Fibroblast of lung (primary cell): ENCODE data around the gene KLHL36. TPM values are rescaled to one million over a fixed set of nuclear protein-coding genes. Genes with fewer than 3 reads are reported as not detected.

Experiments
- DNase-seq, 2 donors: peaks; one replicate each; pipeline versions ENCODE4 v3.0.0 to v3.0.0-alpha.2; 2010; ENCODE audit warnings: low read depth in 2 of 2
- H2AFZ ChIP-seq: 2 replicates; pipeline ENCODE4 v1.5.1; 2012; ENCODE audit warnings: low read length, control low read depth, inconsistent platforms
- H3K27ac ChIP-seq: 2 replicates; pipeline ENCODE4 v1.5.1; 2011; ENCODE audit warnings: low read length, control low read depth; ENCODE audit not compliant: insufficient read depth
- H3K27me3 ChIP-seq: 2 replicates; pipeline ENCODE4 v1.5.1; 2011; ENCODE audit warnings: mild to moderate bottlenecking, low read length; ENCODE audit not compliant: control insufficient read depth, insufficient read depth
- H3K36me3 ChIP-seq: 2 replicates; pipeline ENCODE4 v1.5.1; 2011; ENCODE audit warnings: low read length; ENCODE audit not compliant: control insufficient read depth, insufficient read depth
- H3K4me1 ChIP-seq: 2 replicates; pipeline ENCODE4 v1.5.1; 2011; ENCODE audit warnings: low read length; ENCODE audit not compliant: control insufficient read depth, insufficient read depth; ENCODE audit errors: extremely low read depth
- H3K4me2 ChIP-seq: 2 replicates; pipeline ENCODE4 v1.5.1; 2011; ENCODE audit warnings: low read length, control low read depth; ENCODE audit not compliant: insufficient read depth; ENCODE audit errors: extremely low read depth
- H3K4me3 ChIP-seq, 4 experiments: fragments of 200-600 bp in 1 of 4; sonication (generic) in 1 of 4; replicated peaks in 1 of 4; 2 replicates each; pipeline ENCODE4 v1.5.1; 2011 to 2016; ENCODE audit warnings: low read length in 4 of 4, low read depth in 3 of 4, mild to moderate bottlenecking in 3 of 4, control low read depth in 2 of 4, inconsistent platforms in 1 of 4, mixed read lengths in 1 of 4; ENCODE audit not compliant: insufficient read depth in 1 of 4; ENCODE audit errors: control extremely low read depth in 1 of 4
- H3K79me2 ChIP-seq: 2 replicates; pipeline ENCODE4 v1.5.1; 2012; ENCODE audit warnings: mild to moderate bottlenecking, low read length, inconsistent platforms; ENCODE audit not compliant: control insufficient read depth, insufficient read depth
- H3K9ac ChIP-seq: 2 replicates; pipeline ENCODE4 v1.5.1; 2011; ENCODE audit warnings: mild to moderate bottlenecking, low read length, control low read depth; ENCODE audit not compliant: insufficient read depth
- H3K9me3 ChIP-seq: 2 replicates; pipeline ENCODE4 v1.5.1; 2012; ENCODE audit warnings: low read depth, low read length; ENCODE audit not compliant: control insufficient read depth, insufficient read depth
- H4K20me1 ChIP-seq: 2 replicates; pipeline ENCODE4 v1.5.1; 2011; ENCODE audit warnings: low read length; ENCODE audit not compliant: control insufficient read depth, insufficient read depth; ENCODE audit errors: extremely low read depth
- CTCF ChIP-seq, 2 donors: IDR thresholded peaks in 1 of 2; conservative IDR thresholded peaks in 1 of 2; 1 replicate in 1 of 2; 2 replicates in 1 of 2; pipeline ENCODE4 v1.5.1; 2011 to 2012; ENCODE audit warnings: low read length in 2 of 2, control low read depth in 1 of 2, inconsistent platforms in 1 of 2, low read depth in 1 of 2, mild to moderate bottlenecking in 1 of 2
- EZH2 ChIP-seq: IDR thresholded peaks from 2 replicates; pipeline ENCODE4 v1.5.1; 2012; ENCODE audit warnings: low read length, control low read depth, mild to moderate bottlenecking; ENCODE audit errors: missing control alignments
- polyA plus RNA-seq, 2 donors: library from polyadenylated mRNA; depleted of rRNA in 1 of 2; stranded (reverse) in 1 of 2; unstranded in 1 of 2; fragments of >200 nt; gene quantifications; 2 replicates each; pipeline ENCODE4 v1.2.1, GENCODE V29; 2011 to 2012; ENCODE audit warnings: missing spikeins in 1 of 2
- total RNA-seq: library from RNA; depleted of rRNA; stranded (reverse); fragments of >200 nt; gene quantifications from 2 replicates; pipeline ENCODE4 v1.2.1, GENCODE V29; 2014

Gene KLHL36
- total and polyA plus RNA-seq, 2 donors (not counting 1 experiment from before 2014, with no cell fraction given), result 29.7 to 83.1 TPM

DNA sequence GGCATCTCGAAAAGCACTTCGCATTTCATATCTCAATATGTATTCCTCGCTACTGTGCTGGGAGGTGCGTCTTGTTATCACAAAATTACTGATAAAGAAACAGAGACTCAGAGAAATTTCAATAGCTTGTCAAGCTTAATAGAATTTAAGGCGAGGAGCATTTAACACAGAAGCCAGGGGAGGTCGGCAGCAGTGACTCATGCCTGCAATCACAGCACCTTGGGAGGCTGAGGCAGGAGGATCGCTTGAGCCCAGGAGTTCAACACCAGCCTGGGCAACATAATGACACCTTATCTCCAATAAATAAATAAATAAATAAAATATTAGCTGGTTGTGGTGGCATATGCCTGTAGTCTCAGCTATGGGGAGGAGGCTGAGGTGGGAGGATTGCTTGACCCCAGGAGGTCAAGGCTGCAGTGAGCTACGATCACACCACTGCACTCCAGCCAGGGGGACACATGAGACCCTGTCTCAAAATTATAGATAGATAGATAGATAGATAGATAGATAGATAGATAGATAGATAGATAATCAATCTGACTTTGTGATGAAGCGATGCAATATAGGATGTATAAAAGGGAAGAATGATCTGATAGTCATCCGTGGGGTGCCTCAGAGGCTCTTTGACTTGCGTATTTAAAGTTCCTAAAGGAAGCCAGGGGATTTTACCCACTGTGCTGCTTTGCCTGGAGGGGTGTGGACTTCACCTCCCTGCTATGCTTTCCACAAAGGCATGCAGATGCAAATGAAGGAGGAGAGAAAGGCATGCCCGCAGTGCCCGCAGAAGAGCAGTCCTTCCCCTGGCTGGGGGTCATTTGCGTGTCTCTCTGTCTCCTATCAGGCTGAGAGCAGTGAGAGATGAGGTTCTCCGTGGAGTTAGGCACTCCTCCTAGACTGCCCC, 35.6 kb downstream of the KLHL36 start:
- Histone ChIP-seq H2AFZ (no peak overlapping the region), H4K20me1 (no peaks in the 10 kb centered on the region), H3K4me2 (no peak overlapping the region), H3K9me3 (no peaks in the 10 kb centered on the region), H3K4me1 (peaks cover 1% of the 10 kb centered on the region), H3K36me3 (no peaks in the 10 kb centered on the region), H3K4me3 (no peak overlapping the region), H3K9ac (no peak overlapping the region), H3K27me3 (peaks cover 4% of the 10 kb centered on the region), H3K79me2 (no peaks in the 10 kb centered on the region), H3K27ac (no peak overlapping the region)
- no peak for TF ChIP-seq CTCF (conservative IDR thresholded peaks at IDR 0.05 in 1 of 2, IDR thresholded peaks at IDR 0.05 in 1 of 2; ENCODE audit: low read depth in 1 of 2, low read length in 2 of 2)
- TF ChIP-seq EZH2, result no peak
- no peak for DNase-seq

GRCh38 chr16:84684592-84684965, 36.3 kb downstream of the KLHL36 start:
- Histone ChIP-seq H3K9ac (no peak overlapping the region), H3K9me3 (no peaks in the 10 kb centered on the region), H3K36me3 (no peaks in the 10 kb centered on the region), H4K20me1 (no peaks in the 10 kb centered on the region), H3K4me3 (no peak overlapping the region), H3K27ac (no peak overlapping the region), H3K4me1 (peaks cover 4% of the 10 kb centered on the region), H3K79me2 (no peaks in the 10 kb centered on the region), H3K4me2 (no peak overlapping the region), H2AFZ (no peak overlapping the region), H3K27me3 (peaks cover 4% of the 10 kb centered on the region)
- DNase-seq, result no peak
- no peak for TF ChIP-seq CTCF (conservative IDR thresholded peaks at IDR 0.05 in 1 of 2, IDR thresholded peaks at IDR 0.05 in 1 of 2; ENCODE audit: low read depth in 1 of 2, low read length in 2 of 2)
- no peak for TF ChIP-seq EZH2

- no peak for DNase-seq
- Histone ChIP-seq H3K27me3 (peaks cover 4% of the 10 kb centered on the region), H3K4me2 (no peak overlapping the region), H3K9me3 (no peaks in the 10 kb centered on the region), H3K4me3 (no peak overlapping the region), H3K4me1 (peaks cover 8% of the 10 kb centered on the region), H3K79me2 (no peaks in the 10 kb centered on the region), H3K27ac (no peak overlapping the region), H3K9ac (no peak overlapping the region), H3K36me3 (no peaks in the 10 kb centered on the region), H4K20me1 (no peaks in the 10 kb centered on the region), H2AFZ (no peak overlapping the region)
- TF ChIP-seq EZH2 (no peak), CTCF (conservative IDR thresholded peaks at IDR 0.05 in 1 of 2, IDR thresholded peaks at IDR 0.05 in 1 of 2; ENCODE audit: low read depth in 1 of 2, low read length in 2 of 2) (no peak)
These were observed 36.9 kb downstream of the KLHL36 start for GRCh38 chr16:84685210-84685609.
